Neural cell (in vitro differentiated cells): Measurements from ENCODE around the gene HDC. TPM values are rescaled to one million over a fixed set of nuclear protein-coding genes. Genes with fewer than 3 reads are reported as not detected.

Source experiments
- H2AFZ ChIP-seq: fragments of 200-600, 300-800 bp; sonication (generic), shearing (Covaris generic); 2 replicates; pipeline ENCODE4 v1.6.0; 2014; ENCODE audit warnings: low read depth, mild to moderate bottlenecking, antibody characterized with exemption, low read length, moderate library complexity
- H3F3A ChIP-seq: fragments of 200-600 bp; shearing (Covaris generic); 2 replicates; pipeline ENCODE4 v1.6.1; 2016; ENCODE audit warnings: mild to moderate bottlenecking, moderate library complexity, mixed read lengths, antibody characterized with exemption, low read length; ENCODE audit not compliant: insufficient read depth, poor library complexity, severe bottlenecking
- H3K27ac ChIP-seq: fragments of 200-600, 300-800 bp; sonication (generic), shearing (Covaris generic); 2 replicates; pipeline ENCODE4 v1.5.1; 2014; ENCODE audit warnings: mild to moderate bottlenecking, low read length, moderate library complexity
- H3K27me3 ChIP-seq: fragments of 300-800, 200-600 bp; sonication (generic), shearing (Covaris generic); 2 replicates; pipeline ENCODE4 v1.6.0; 2014; ENCODE audit warnings: mild to moderate bottlenecking, low read depth, low read length, moderate library complexity; ENCODE audit not compliant: insufficient read depth
- H3K36me3 ChIP-seq: fragments of 300-800, 200-600 bp; sonication (generic), shearing (Covaris generic); 2 replicates; pipeline ENCODE4 v1.5.1; 2014; ENCODE audit warnings: mild to moderate bottlenecking, antibody characterized with exemption, low read length, moderate library complexity; ENCODE audit not compliant: insufficient read depth
- H3K4me2 ChIP-seq: fragments of 300-800, 200-600 bp; sonication (generic), shearing (Covaris generic); 2 replicates; pipeline ENCODE4 v1.6.0; 2014; ENCODE audit warnings: mild to moderate bottlenecking, low read length
- H3K4me3 ChIP-seq: fragments of 300-800, 200-600 bp; sonication (generic), shearing (Covaris generic); 2 replicates; pipeline ENCODE4 v1.5.1; 2014; ENCODE audit warnings: mild to moderate bottlenecking, low read length, moderate library complexity
- H3K79me2 ChIP-seq: fragments of 200-600 bp; shearing (Covaris generic); replicated peaks from 2 replicates; pipeline ENCODE4 v1.6.0; 2014; ENCODE audit warnings: mild to moderate bottlenecking, low read length, moderate library complexity; ENCODE audit not compliant: insufficient read depth
- H3K9ac ChIP-seq: fragments of 300-800, 200-600 bp; sonication (generic), shearing (Covaris generic); 2 replicates; pipeline ENCODE4 v1.6.1; 2016; ENCODE audit warnings: mild to moderate bottlenecking, low read length, mixed read lengths
- H3K9me2 ChIP-seq: fragments of 200-600 bp; shearing (Covaris generic); 2 replicates; pipeline ENCODE4 v1.6.1; 2016; ENCODE audit warnings: mild to moderate bottlenecking, low read length, mixed read lengths; ENCODE audit not compliant: insufficient read depth
- H3K9me3 ChIP-seq: fragments of 200-600, 300-800 bp; sonication (generic), shearing (Covaris generic); 2 replicates; pipeline ENCODE4 v1.6.1; 2016; ENCODE audit warnings: mild to moderate bottlenecking, mixed run types, low read length, moderate library complexity, mixed read lengths
- H4K20me1 ChIP-seq: fragments of 200-600 bp; shearing (Covaris generic); 2 replicates; pipeline ENCODE4 v1.6.1; 2016; ENCODE audit warnings: mild to moderate bottlenecking, mixed run types; ENCODE audit not compliant: insufficient read depth
- CTCF ChIP-seq: fragments of 450-650 bp; IDR thresholded peaks from 2 replicates; pipeline ENCODE4 v1.5.1; 2014; ENCODE audit warnings: antibody characterized with exemption, mild to moderate bottlenecking, moderate library complexity; ENCODE audit not compliant: poor library complexity, severe bottlenecking
- EP300 ChIP-seq: fragments of 450-650 bp; conservative IDR thresholded peaks from 2 replicates; pipeline ENCODE4 v1.6.1; 2014; ENCODE audit warnings: antibody characterized with exemption, mild to moderate bottlenecking, moderate library complexity; ENCODE audit not compliant: poor library complexity, severe bottlenecking
- EZH2 ChIP-seq: fragments of 200-600, 300-800 bp; shearing (Covaris generic), sonication (generic); IDR thresholded peaks from 2 replicates; pipeline ENCODE4 v1.6.1; 2014; ENCODE audit warnings: antibody characterized with exemption, low read length, borderline replicate concordance, mild to moderate bottlenecking; ENCODE audit not compliant: insufficient read depth, poor library complexity, severe bottlenecking
- MXI1 ChIP-seq: fragments of 450-650 bp; conservative IDR thresholded peaks from 2 replicates; pipeline ENCODE4 v1.6.1; 2014; ENCODE audit warnings: antibody characterized with exemption, mild to moderate bottlenecking; ENCODE audit not compliant: poor library complexity, severe bottlenecking
- POLR2AphosphoS5 ChIP-seq: IDR thresholded peaks from 2 replicates; pipeline ENCODE4 v1.6.1; 2012
- RAD21 ChIP-seq: fragments of 450-650 bp; conservative IDR thresholded peaks from 2 replicates; pipeline ENCODE4 v1.6.1; 2014; ENCODE audit warnings: antibody characterized with exemption, mild to moderate bottlenecking, moderate library complexity
- REST ChIP-seq: IDR thresholded peaks from 2 replicates; pipeline ENCODE4 v1.6.1; 2012; ENCODE audit warnings: borderline replicate concordance
- SMC3 ChIP-seq: fragments of 450-650 bp; conservative IDR thresholded peaks from 2 replicates; pipeline ENCODE4 v1.6.1; 2014; ENCODE audit warnings: antibody characterized with exemption, mild to moderate bottlenecking, moderate library complexity; ENCODE audit not compliant: poor library complexity
- TAF1 ChIP-seq: IDR thresholded peaks from 2 replicates; pipeline ENCODE4 v1.6.1; 2012; ENCODE audit warnings: low read depth
- polyA plus RNA-seq: library from polyadenylated mRNA; depleted of rRNA; stranded (reverse); fragments of >200 nt; gene quantifications from 2 replicates; pipeline ENCODE4 v1.2.3, GENCODE V29; 2014

HDC gene
- polyA plus RNA-seq, 1 donor from 2014 or later = 4.5 TPM

GRCh38 chr15:50244153-50244552 lies 21.4 kb downstream of the HDC start:
- Histone ChIP-seq H3K27me3 (no peaks in the 10 kb centered on the region), H3K9ac (no peak overlapping the region), H3K9me2 (no peaks in the 10 kb centered on the region), H2AFZ (no peak overlapping the region), H3K4me3 (no peak overlapping the region), H3K4me2 (no peak overlapping the region), H3K27ac (no peak overlapping the region), H3F3A (no peaks in the 10 kb centered on the region), H3K9me3 (no peaks in the 10 kb centered on the region), H3K79me2 (no peaks in the 10 kb centered on the region), H4K20me1 (no peaks in the 10 kb centered on the region), H3K36me3 (no peaks in the 10 kb centered on the region)
- TF ChIP-seq MXI1 (no peak), TAF1 (no peak), EZH2 (no peak), CTCF (no peak), POLR2AphosphoS5 (no peak), RAD21 (no peak), SMC3 (no peak), REST (no peak), EP300 (no peak)

- Histone ChIP-seq H3K36me3 (no peaks in the 10 kb centered on the region), H4K20me1 (no peaks in the 10 kb centered on the region), H3K9ac (no peak overlapping the region), H3K9me3 (no peaks in the 10 kb centered on the region), H3F3A (no peaks in the 10 kb centered on the region), H3K27ac (no peak overlapping the region), H3K4me3 (no peak overlapping the region), H3K9me2 (no peaks in the 10 kb centered on the region), H3K4me2 (no peak overlapping the region), H2AFZ (no peak overlapping the region), H3K27me3 (no peaks in the 10 kb centered on the region), H3K79me2 (no peaks in the 10 kb centered on the region)
- TF ChIP-seq EZH2 (no peak), MXI1 (no peak), TAF1 (no peak), RAD21 (no peak)
These were observed 23.7 kb downstream of the HDC start for GRCh38 chr15:50241684-50242450.
